Measurements from ENCODE around the gene APIP. TPM values are rescaled to one million over a fixed set of nuclear protein-coding genes. Genes with fewer than 3 reads are reported as not detected.

The APIP gene
- total RNA-seq, 4 donors from 2014 or later = 11.7 to 25.6 (median 13.8) TPM

GRCh38 chr11:34865261-34865660, 50.9 kb downstream of the APIP start:
- H3K27me3 ChIP-seq = no peaks in the 10 kb centered on the region
- TF ChIP-seq POLR2A (IDR thresholded peaks at IDR 0.05) = no peak
- TF ChIP-seq CTCF (IDR thresholded peaks at IDR 0.05) = no peak
- no peak overlapping the region for H3K4me3 ChIP-seq
- no peaks in the 10 kb centered on the region for H3K36me3 ChIP-seq
- no peak overlapping the region for H3K27ac ChIP-seq
- H3K9me3 ChIP-seq = no peaks in the 10 kb centered on the region
- H3K4me1 ChIP-seq = no peaks in the 10 kb centered on the region
- DNase-seq = no peak

GRCh38 chr11:34864424-34864823, 51.8 kb downstream of the APIP start:
- Histone ChIP-seq H3K4me1 (peaks cover 0 to 4% (median 0%) of the 10 kb centered on the region in 4 donors), H3K27ac (no peak overlapping the region), H3K4me3 (no peak overlapping the region), H3K9me3 (no peaks in the 10 kb centered on the region), H3K36me3 (no peaks in the 10 kb centered on the region), H3K27me3 (no peaks in the 10 kb centered on the region)
- no peak for TF ChIP-seq CTCF (IDR thresholded peaks at IDR 0.05)
- no peak for TF ChIP-seq POLR2A (IDR thresholded peaks at IDR 0.05)
- DNase-seq = no peak

GRCh38 chr11:34863048-34863447, 53.1 kb downstream of the APIP start:
- no peaks in the 10 kb centered on the region for H3K36me3 ChIP-seq
- TF ChIP-seq CTCF (IDR thresholded peaks at IDR 0.05) (no peak), POLR2A (IDR thresholded peaks at IDR 0.05) (no peak)

GRCh38 chr11:34860518-34860917, 55.7 kb downstream of the APIP start:
- Histone ChIP-seq H3K9me3 (no peaks in the 10 kb centered on the region), H3K4me3 (no peak overlapping the region), H3K4me1 (peaks cover 0 to 4% (median 0%) of the 10 kb centered on the region in 4 donors), H3K36me3 (no peaks in the 10 kb centered on the region), H3K27me3 (no peaks in the 10 kb centered on the region), H3K27ac (no peak overlapping the region)
- no peak for DNase-seq
- TF ChIP-seq CTCF (IDR thresholded peaks at IDR 0.05) = no peak

More at GRCh38 chr11:34863048-34863447, 53.1 kb downstream of the APIP start:
- H3K9me3 ChIP-seq = no peaks in the 10 kb centered on the region
- DNase-seq = no peak
- H3K27me3 ChIP-seq = no peaks in the 10 kb centered on the region
- H3K4me1 ChIP-seq = peaks cover 0 to 4% (median 0%) of the 10 kb centered on the region in 4 donors
- no peak overlapping the region for H3K4me3 ChIP-seq
- no peak overlapping the region for H3K27ac ChIP-seq

GRCh38 chr11:34860034-34860433, 56.1 kb downstream of the APIP start:
- peaks cover 0 to 4% (median 0%) of the 10 kb centered on the region in 4 donors for H3K4me1 ChIP-seq
- no peaks in the 10 kb centered on the region for H3K36me3 ChIP-seq
- H3K27ac ChIP-seq = no peak overlapping the region
- no peak for TF ChIP-seq POLR2A (IDR thresholded peaks at IDR 0.05)
- no peak for TF ChIP-seq CTCF (IDR thresholded peaks at IDR 0.05)
- H3K27me3 ChIP-seq = no peaks in the 10 kb centered on the region
- H3K9me3 ChIP-seq = no peaks in the 10 kb centered on the region
- no peak overlapping the region for H3K4me3 ChIP-seq
- DNase-seq = no peak

- Histone ChIP-seq H3K36me3 (no peaks in the 10 kb centered on the region), H3K27ac (no peak overlapping the region), H3K4me3 (no peak overlapping the region), H3K27me3 (no peaks in the 10 kb centered on the region), H3K9me3 (no peaks in the 10 kb centered on the region), H3K4me1 (peaks cover 0 to 4% (median 0%) of the 10 kb centered on the region in 4 donors)
- no peak for TF ChIP-seq POLR2A (IDR thresholded peaks at IDR 0.05)
- no peak for TF ChIP-seq CTCF (IDR thresholded peaks at IDR 0.05)
- DNase-seq = no peak
Observed at GRCh38 chr11:34859496-34859895, 56.7 kb downstream of the APIP start.

Measured in Peyer's patch (tissue), 4 donors.